HG02642 (cell line): Measurements from ENCODE around the gene SORCS2.

Experiments
- ATAC-seq: cut with Tn5 transposase; IDR thresholded peaks from one replicate; pipeline ENCODE4 v1.9.1; 2021; ENCODE audit warnings: mild to moderate bottlenecking; ENCODE audit not compliant: unreplicated experiment, poor library complexity

The SORCS2 gene

GRCh38 chr4:7737268-7737645, 544.9 kb downstream of the SORCS2 start:
- no peak for ATAC-seq

- no peak for ATAC-seq
These were observed 545.6 kb downstream of the SORCS2 start for GRCh38 chr4:7737752-7738457.

- ATAC-seq: no peak
These were observed 546.2 kb downstream of the SORCS2 start for GRCh38 chr4:7738458-7739076.

- ATAC-seq: no peak
These were observed 547.0 kb downstream of the SORCS2 start for GRCh38 chr4:7739077-7739917.

GRCh38 chr4:7739918-7740865, 547.9 kb downstream of the SORCS2 start:
- no peak for ATAC-seq

GRCh38 chr4:7740866-7741525, 548.7 kb downstream of the SORCS2 start:
- no peak for ATAC-seq

- no peak for ATAC-seq
These were observed 549.8 kb downstream of the SORCS2 start for GRCh38 chr4:7741946-7742806.

GRCh38 chr4:7742807-7743280, 550.5 kb downstream of the SORCS2 start:
- no peak for ATAC-seq

- ATAC-seq: no peak
These were observed 551.9 kb downstream of the SORCS2 start for GRCh38 chr4:7744142-7744804.

- no peak for ATAC-seq
These were observed 553.1 kb downstream of the SORCS2 start for GRCh38 chr4:7745301-7745885.

- ATAC-seq: no peak
These were observed 554.2 kb downstream of the SORCS2 start for GRCh38 chr4:7746351-7747061.

GRCh38 chr4:7747062-7747385, 554.7 kb downstream of the SORCS2 start:
- ATAC-seq: no peak

GRCh38 chr4:7747566-7747965, 555.2 kb downstream of the SORCS2 start:
- no peak for ATAC-seq

GRCh38 chr4:7750523-7750922, 558.2 kb downstream of the SORCS2 start:
- no peak for ATAC-seq

GRCh38 chr4:7750972-7751371, 558.6 kb downstream of the SORCS2 start:
- no peak for ATAC-seq

GRCh38 chr4:7752649-7753048, 560.3 kb downstream of the SORCS2 start:
- ATAC-seq: no peak

- no peak for ATAC-seq
These were observed 560.9 kb downstream of the SORCS2 start for GRCh38 chr4:7753271-7753670.
